MCF 10A (cell line): Measurements from ENCODE around the gene KIF6. TPM values are rescaled to one million over a fixed set of nuclear protein-coding genes. Genes with fewer than 3 reads are reported as not detected.

Source experiments
- BruUV-seq: library from RNA; stranded (reverse); fragments of 400-500 nt; replicated peaks from 2 replicates; lab custom pipeline; 2021; lab: Mats Ljungman, UMichigan
- CTCF ChIA-PET: fragments of 300-600 bp; sonication (Branson Sonifier 250); formaldehyde crosslinking; extraction: SDS; loops from one replicate; lab custom pipeline; 2021; ENCODE audit warnings: antibody characterized with exemption, inconsistent platforms; lab: Yijun Ruan, JAX
- POLR2A ChIA-PET: fragments of 300-600, 350-650 bp; sonication (Branson Sonifier 250); formaldehyde crosslinking; extraction: SDS; loops from one replicate; lab custom pipeline; 2020; ENCODE audit warnings: antibody characterized with exemption, inconsistent platforms; lab: Yijun Ruan, JAX
- DNase-seq: peaks from one replicate; pipeline ENCODE4 v3.0.0-alpha.2; 2018; ENCODE audit not compliant: unreplicated experiment
- H3K27ac Mint-ChIP-seq: one replicate; pipeline ENCODE4 v1.8.0; 2022; ENCODE audit warnings: mild to moderate bottlenecking, low read depth, mixed read lengths; ENCODE audit not compliant: unreplicated experiment
- H3K27me3 Mint-ChIP-seq: one replicate; pipeline ENCODE4 v1.8.0; 2022; ENCODE audit warnings: mixed read lengths; ENCODE audit not compliant: insufficient read depth, unreplicated experiment
- H3K36me3 Mint-ChIP-seq: one replicate; pipeline ENCODE4 v1.8.0; 2022; ENCODE audit warnings: mild to moderate bottlenecking, moderate library complexity, mixed read lengths; ENCODE audit not compliant: insufficient read depth, unreplicated experiment
- H3K4me1 Mint-ChIP-seq: one replicate; pipeline ENCODE4 v1.8.0; 2022; ENCODE audit warnings: mixed read lengths; ENCODE audit not compliant: insufficient read depth, unreplicated experiment
- H3K4me3 Mint-ChIP-seq: one replicate; pipeline ENCODE4 v1.8.0; 2022; ENCODE audit warnings: mild to moderate bottlenecking, moderate library complexity, mixed read lengths; ENCODE audit not compliant: unreplicated experiment
- H3K9me3 Mint-ChIP-seq: one replicate; pipeline ENCODE4 v1.8.0; 2022; ENCODE audit warnings: mixed read lengths; ENCODE audit not compliant: unreplicated experiment
- intact Hi-C: fragments of 100-400 bp; cut with micrococcal nuclease; formaldehyde crosslinking; loops from 2 replicates; pipeline ENCODE4 v1.14.1; 2022
- total RNA-seq: library from RNA; stranded (reverse); gene quantifications from 2 replicates; pipeline ENCODE4 v1.2.3, GENCODE V29; 2022
- TF ChIP-seq, protein P1 (sequence below): fragments of 200-600 bp; IDR thresholded peaks from one replicate; pipeline ENCODE4 v1.8.0; 2022; ENCODE audit warnings: antibody characterized with exemption, mild to moderate bottlenecking; ENCODE audit not compliant: unreplicated experiment

The KIF6 gene
- total RNA-seq, 1 experiment from 2014 or later: 0.91 TPM

DNA sequence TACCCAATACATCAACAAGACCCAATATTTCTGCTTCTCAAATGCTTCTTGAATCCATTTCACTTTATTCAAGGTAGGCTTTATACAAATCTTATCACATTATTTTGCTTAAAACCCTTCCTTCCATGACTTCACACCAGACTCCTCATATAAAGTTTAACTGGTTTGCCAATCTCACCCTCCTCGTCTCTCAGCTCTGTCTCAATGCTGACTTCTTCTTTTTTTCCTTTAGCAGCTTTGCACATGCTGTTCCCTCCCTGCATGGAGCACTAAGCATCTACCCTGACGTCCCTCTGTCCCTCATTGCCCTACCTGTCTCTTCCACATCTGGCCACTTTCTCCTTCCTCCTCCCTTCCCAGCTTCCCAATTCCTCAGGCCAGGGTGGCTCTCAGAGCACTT is 442.4 kb downstream of the KIF6 start:
- no peak for DNase-seq
- Mint-ChIP-seq H3K9me3 (no peaks in the 10 kb centered on the region), H3K27me3 (no peaks in the 10 kb centered on the region), H3K4me1 (peaks cover 15% of the 10 kb centered on the region), H3K36me3 (peaks cover 5% of the 10 kb centered on the region), H3K27ac (no peak overlapping the region), H3K4me3 (no peak overlapping the region)
- ChIA-PET CTCF (interaction anchor here (0.7 to 1.9 kb wide), 4 partner anchors 20 to 116 kb away, joined by 3 to 15 read pairs (median 4); no protein-coding TSS in a partner anchor), POLR2A (no interaction called here)
- intact Hi-C loops: no loop called here
- TF ChIP-seq, protein P1, sequence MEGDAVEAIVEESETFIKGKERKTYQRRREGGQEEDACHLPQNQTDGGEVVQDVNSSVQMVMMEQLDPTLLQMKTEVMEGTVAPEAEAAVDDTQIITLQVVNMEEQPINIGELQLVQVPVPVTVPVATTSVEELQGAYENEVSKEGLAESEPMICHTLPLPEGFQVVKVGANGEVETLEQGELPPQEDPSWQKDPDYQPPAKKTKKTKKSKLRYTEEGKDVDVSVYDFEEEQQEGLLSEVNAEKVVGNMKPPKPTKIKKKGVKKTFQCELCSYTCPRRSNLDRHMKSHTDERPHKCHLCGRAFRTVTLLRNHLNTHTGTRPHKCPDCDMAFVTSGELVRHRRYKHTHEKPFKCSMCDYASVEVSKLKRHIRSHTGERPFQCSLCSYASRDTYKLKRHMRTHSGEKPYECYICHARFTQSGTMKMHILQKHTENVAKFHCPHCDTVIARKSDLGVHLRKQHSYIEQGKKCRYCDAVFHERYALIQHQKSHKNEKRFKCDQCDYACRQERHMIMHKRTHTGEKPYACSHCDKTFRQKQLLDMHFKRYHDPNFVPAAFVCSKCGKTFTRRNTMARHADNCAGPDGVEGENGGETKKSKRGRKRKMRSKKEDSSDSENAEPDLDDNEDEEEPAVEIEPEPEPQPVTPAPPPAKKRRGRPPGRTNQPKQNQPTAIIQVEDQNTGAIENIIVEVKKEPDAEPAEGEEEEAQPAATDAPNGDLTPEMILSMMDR: no peak
- no TSS peak for BruUV-seq

DNA sequence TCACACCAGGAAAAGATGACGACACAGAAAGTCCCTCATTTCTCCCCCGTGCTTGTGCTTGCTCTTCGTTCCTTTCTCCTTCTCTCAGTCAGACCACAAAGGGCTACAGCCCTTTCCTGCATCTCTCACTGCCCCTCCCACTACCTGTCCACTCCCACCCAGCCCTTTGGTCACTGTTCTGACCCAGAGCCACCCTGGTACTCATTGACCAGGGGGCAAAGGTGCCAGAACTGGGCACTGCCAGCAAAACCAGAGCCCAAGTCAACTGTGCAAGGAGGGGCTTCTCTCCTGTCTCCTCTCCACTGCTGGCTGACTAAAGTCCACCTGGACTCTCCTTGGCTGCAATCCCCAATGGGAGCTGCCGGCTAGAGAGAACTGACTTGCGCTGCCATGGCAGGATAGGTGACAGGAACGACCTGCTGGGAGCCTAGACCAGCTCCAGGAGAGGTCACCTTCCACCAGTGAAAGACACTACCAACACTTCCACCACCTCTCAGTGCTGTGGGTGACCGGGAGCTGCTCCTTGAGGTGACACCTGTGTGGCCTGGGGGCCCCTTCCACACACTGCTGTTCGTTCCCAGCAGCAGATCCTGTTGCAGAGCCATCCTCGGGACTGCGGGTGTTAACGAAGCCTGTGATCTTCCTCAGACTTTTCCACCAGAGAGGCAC is 443.8 kb downstream of the KIF6 start:
- Mint-ChIP-seq H3K9me3 (no peaks in the 10 kb centered on the region), H3K27ac (no peak overlapping the region), H3K4me3 (no peak overlapping the region), H3K4me1 (peaks cover 15% of the 10 kb centered on the region), H3K36me3 (peaks cover 5% of the 10 kb centered on the region), H3K27me3 (no peaks in the 10 kb centered on the region)
- no peak for DNase-seq
- TF ChIP-seq, protein P1: no peak
- ChIA-PET CTCF (interaction anchor here (0.6 to 1.9 kb wide), 3 partner anchors 21 to 115 kb away, joined by 3 to 15 read pairs (median 5); no protein-coding TSS in a partner anchor), POLR2A (no interaction called here)
- intact Hi-C loops: no loop called here
- no TSS peak for BruUV-seq

DNA sequence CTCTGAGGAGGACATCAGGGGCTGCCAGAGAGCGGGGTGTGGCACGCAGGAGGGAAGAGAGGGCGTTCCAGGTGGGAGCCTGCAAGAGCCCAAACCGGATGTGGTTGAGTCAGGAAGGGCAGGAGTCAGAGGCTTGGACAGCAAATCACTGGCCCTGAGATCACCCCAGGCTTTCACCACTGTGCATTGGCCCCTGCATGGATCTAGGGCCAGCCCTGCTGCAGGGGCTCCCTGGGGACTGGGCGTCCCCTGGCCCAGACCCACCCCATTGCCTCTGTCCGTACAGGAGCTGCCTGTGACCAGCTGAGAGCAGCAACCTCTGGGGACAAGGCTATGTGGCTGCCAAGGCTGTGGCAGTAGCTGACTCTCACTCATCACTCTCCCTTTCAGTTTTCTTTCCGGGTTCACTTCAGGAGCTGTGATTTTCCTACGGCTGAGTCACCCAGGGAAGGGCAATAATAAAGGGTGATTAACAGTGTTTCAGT is 444.9 kb downstream of the KIF6 start:
- Mint-ChIP-seq H3K4me1 (peaks cover 15% of the 10 kb centered on the region), H3K9me3 (no peaks in the 10 kb centered on the region), H3K36me3 (peaks cover 5% of the 10 kb centered on the region), H3K27ac (no peak overlapping the region), H3K4me3 (no peak overlapping the region), H3K27me3 (no peaks in the 10 kb centered on the region)
- BruUV-seq: no TSS peak
- CTCF ChIA-PET: interaction anchor here (0.6 to 2.2 kb wide), 9 partner anchors 24 to 307 kb away, joined by 3 to 12 read pairs (median 5); no protein-coding TSS in a partner anchor
- POLR2A ChIA-PET: interaction anchor here (0.9 to 1.4 kb wide), 3 partner anchors 51 to 96 kb away, joined by 3 to 5 read pairs (median 3); no protein-coding TSS in a partner anchor
- DNase-seq: peak; percentile 86
- TF ChIP-seq, protein P1: no peak
- intact Hi-C loops: no loop called here

Other genes with a start within 250 kb of the KIF6 start
- not detected in 2 replicates for gene DAAM2, start 67.0 kb upstream of the KIF6 start, total RNA-seq
- 4.9 and 5.3 TPM in 2 replicates for gene MOCS1, start 209.1 kb upstream of the KIF6 start, total RNA-seq